AG04450 (cell line): ENCODE results near the gene SHF. TPM values are rescaled to one million over a fixed set of nuclear protein-coding genes. Genes with fewer than 3 reads are reported as not detected.
A peak's percentile ranks its signal among the peaks of the same experiment; 100 is the strongest.

Source experiments
- CTCF ChIA-PET: fragments of 300-600, 350-600 bp; formaldehyde crosslinking; extraction: SDS; loops from one replicate; lab custom pipeline; 2022; ENCODE audit warnings: antibody characterized with exemption, inconsistent platforms; lab: Charles Lee
- POLR2A ChIA-PET: fragments of 350-600 bp; formaldehyde crosslinking; extraction: SDS; loops from one replicate; lab custom pipeline; 2021; ENCODE audit warnings: antibody characterized with exemption, inconsistent platforms; lab: Yijun Ruan, JAX
- DNase-seq: peaks from one replicate; pipeline ENCODE4 v3.0.0-alpha.2; 2011; ENCODE audit warnings: low read depth, low spot score
- H3K27ac ChIP-seq: one replicate; pipeline ENCODE4 v1.5.1; 2012; ENCODE audit warnings: low read depth, low read length, control low read depth
- H3K27me3 ChIP-seq: one replicate; pipeline ENCODE4 v1.6.0; 2012; ENCODE audit warnings: low read length; ENCODE audit not compliant: control insufficient read depth, insufficient read depth
- H3K4me3 ChIP-seq: 2 replicates; pipeline ENCODE4 v1.5.1; 2011; ENCODE audit warnings: mild to moderate bottlenecking, low read depth, low read length, control low read depth
- H3K9me3 ChIP-seq: 2 replicates; pipeline ENCODE4 v1.5.1; 2012; ENCODE audit warnings: low read length; ENCODE audit not compliant: control insufficient read depth, insufficient read depth
- polyA plus RNA-seq: library from polyadenylated mRNA; depleted of rRNA; stranded (reverse); fragments of >200 nt; gene quantifications from 2 replicates; pipeline ENCODE4 v1.2.3, GENCODE V29; 2011
- TF ChIP-seq, protein P1 (sequence below): IDR thresholded peaks from 2 replicates; pipeline ENCODE4 v1.5.1; 2011; ENCODE audit warnings: low read depth, low read length, control low read depth, inconsistent platforms

The SHF gene
- polyA plus RNA-seq, 1 experiment, result 4.1 TPM

DNA sequence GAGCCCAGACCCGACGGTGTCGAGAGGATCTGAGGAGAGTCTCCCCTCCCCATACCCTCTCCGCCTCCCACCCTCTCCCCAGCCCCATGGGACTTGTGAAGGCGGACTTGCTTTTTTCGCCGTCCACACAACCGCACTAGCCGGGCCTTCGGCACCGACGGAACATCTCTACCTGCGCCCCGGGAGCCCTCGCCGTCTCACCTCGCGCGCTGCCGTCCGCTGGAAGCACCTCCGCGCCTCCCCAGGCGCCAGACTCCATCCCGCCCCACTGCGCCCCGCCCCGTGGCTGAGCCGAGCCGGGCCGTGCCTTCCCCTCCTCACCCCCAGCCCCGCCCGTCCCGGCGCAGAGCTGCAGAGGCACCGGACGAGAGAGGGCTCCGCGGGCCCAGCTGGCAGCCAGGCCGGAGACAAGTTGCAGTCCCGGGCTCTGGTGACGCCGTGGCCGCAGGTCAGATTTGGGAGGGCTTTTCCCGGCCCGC is 58.1 kb downstream of the SHF start, which contains the start of the genes DUOX1 and DUOXA1:
Gene DUOX1 (plus strand): TSS at position 344 of the 479 bp plus-strand sequence. CDS start 1,973 bp downstream, outside the sequence.
Gene DUOXA1 (minus strand): TSS at position 229 of the 479 bp plus-strand sequence. CDS start 6,865 bp downstream, outside the sequence.
- DNase-seq, result no peak
- TF ChIP-seq, protein P1, sequence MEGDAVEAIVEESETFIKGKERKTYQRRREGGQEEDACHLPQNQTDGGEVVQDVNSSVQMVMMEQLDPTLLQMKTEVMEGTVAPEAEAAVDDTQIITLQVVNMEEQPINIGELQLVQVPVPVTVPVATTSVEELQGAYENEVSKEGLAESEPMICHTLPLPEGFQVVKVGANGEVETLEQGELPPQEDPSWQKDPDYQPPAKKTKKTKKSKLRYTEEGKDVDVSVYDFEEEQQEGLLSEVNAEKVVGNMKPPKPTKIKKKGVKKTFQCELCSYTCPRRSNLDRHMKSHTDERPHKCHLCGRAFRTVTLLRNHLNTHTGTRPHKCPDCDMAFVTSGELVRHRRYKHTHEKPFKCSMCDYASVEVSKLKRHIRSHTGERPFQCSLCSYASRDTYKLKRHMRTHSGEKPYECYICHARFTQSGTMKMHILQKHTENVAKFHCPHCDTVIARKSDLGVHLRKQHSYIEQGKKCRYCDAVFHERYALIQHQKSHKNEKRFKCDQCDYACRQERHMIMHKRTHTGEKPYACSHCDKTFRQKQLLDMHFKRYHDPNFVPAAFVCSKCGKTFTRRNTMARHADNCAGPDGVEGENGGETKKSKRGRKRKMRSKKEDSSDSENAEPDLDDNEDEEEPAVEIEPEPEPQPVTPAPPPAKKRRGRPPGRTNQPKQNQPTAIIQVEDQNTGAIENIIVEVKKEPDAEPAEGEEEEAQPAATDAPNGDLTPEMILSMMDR, result no peak
- H3K9me3 ChIP-seq, result no peaks in the 10 kb centered on the region; the same call in 1 of the 2 replicates
- peaks cover 66% of the 10 kb centered on the region for H3K27me3 ChIP-seq
- ChIA-PET CTCF (interaction anchor here (5.6 kb wide), 1 partner anchor 11 kb away, joined by 30 read pairs; no protein-coding TSS in a partner anchor), POLR2A (no interaction called here)
- no peak within 1 kb of the TSS for H3K27ac ChIP-seq
- H3K4me3 ChIP-seq, result no peak within 1 kb of the TSS

DNA sequence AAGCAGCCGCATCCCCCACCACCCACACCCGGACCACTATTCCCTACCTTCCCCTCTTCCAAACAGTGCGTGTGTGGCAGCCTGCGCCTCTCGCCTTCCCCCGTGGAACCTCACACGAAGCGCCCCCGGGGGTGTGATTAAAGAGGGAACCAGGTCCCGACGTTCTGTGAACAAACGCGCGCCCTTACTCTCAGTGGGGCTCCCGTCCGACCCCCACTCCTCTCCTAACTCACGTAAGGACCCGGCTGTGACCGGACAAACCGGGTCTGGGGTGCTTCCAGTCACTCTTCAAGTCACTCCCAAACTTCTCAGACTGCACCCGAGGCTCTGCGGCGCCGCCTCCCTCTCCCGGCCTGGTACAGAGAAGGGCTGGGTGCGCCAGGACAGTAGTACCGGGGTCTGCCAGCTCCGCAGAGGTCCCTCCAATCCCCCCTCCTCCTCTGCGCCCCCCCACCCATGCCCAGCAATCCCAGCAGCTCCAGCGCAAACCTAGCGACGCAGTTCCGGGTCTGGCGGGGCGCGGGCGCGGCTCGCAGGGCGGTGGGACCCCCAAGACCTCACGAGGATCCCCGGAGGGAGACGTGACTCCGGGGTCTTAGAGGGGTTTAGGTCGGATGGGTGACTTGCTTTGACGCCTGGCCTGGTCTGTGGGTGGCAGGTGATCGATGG is 58.7 kb downstream of the SHF start:
- no peak for DNase-seq
- peaks cover 60% of the 10 kb centered on the region for H3K27me3 ChIP-seq
- CTCF ChIA-PET, result no interaction called here
- H3K27ac ChIP-seq, result no peak overlapping the region
- POLR2A ChIA-PET, result no interaction called here
- TF ChIP-seq, protein P1, result no peak
- no peaks in the 10 kb centered on the region; the same call in 1 of the 2 replicates for H3K9me3 ChIP-seq
- H3K4me3 ChIP-seq, result no peak overlapping the region

DNA sequence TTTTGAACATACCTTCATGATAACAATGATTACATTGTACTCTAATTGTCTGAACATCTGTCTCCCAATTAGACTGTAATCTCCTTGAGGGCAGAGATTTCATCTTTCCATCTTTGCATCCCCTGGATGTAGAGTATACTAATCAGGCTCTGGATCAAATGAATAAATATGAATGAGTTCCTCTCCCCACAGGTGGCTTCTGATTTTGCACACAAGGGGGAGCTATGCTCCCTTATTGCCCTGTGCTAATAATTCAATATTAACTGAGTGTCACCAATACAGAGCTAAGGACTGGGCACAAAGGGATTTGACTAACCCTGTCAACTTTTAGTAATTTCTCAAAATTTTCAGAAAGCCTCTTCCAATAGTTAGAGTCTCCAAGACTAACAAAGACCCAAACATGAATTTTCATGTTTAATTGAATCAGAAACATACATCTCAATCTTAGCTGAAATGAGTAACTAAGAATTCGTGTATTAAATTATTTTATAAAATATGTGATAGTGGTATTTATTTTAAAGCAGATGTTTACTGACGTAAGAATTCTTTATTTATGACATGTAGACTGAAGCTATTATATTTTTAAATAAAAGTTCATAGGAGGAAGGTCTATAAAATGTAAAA is 61.1 kb downstream of the SHF start:
- CTCF ChIA-PET, result interaction anchor here (0.6 to 2.7 kb wide), 21 partner anchors 8 to 432 kb away, joined by 3 to 37 read pairs (median 4); partner anchors contain the start of genes DUOX2 and DUOXA2
- no peak for DNase-seq
- no peak overlapping the region for H3K4me3 ChIP-seq
- POLR2A ChIA-PET, result no interaction called here
- TF ChIP-seq, protein P1, result peak; percentile 64
- H3K27ac ChIP-seq, result no peak overlapping the region
- no peaks in the 10 kb centered on the region; the same call in 1 of the 2 replicates for H3K9me3 ChIP-seq
- peaks cover 42% of the 10 kb centered on the region for H3K27me3 ChIP-seq

DNA sequence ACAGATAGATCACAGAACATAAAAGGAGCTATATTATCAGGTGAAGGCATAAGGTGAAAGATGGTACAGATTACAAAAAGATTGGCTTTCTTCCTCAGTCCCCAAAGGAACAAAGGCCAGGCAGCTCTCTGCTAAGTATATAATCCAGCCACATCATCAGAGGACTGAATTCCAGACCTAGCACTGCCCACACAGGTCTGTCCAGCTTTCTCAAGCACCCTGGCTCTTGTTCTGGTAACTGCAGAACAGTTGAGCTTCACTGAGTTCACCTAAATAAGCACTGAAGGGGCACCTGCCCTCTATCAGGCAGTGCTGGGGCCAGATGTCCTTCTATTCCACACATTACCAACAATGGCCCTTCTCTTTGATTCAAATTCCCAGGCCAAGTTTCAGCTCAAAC is 64.4 kb downstream of the SHF start:
- ChIA-PET CTCF (interaction anchor here (0.9 to 2.8 kb wide), 3 partner anchors 39 to 277 kb away, joined by 4 to 10 read pairs (median 4); no protein-coding TSS in a partner anchor), POLR2A (no interaction called here)
- Histone ChIP-seq H3K27me3 (peaks cover 15% of the 10 kb centered on the region), H3K9me3 (no peaks in the 10 kb centered on the region), H3K27ac (no peak overlapping the region), H3K4me3 (no peak overlapping the region)
- no peak for DNase-seq
- TF ChIP-seq, protein P1, result no peak
